Measurements from ENCODE around the gene VWCE. TPM values are rescaled to one million over a fixed set of nuclear protein-coding genes. Genes with fewer than 3 reads are reported as not detected.

VWCE gene
- total RNA-seq (2011; cell fraction: chromatin; rRNA removed; ENCODE audit: low replicate concordance) = 6.5 and 15.9 TPM in 2 replicates
- 6.2 and 7.8 TPM in 2 replicates for total RNA-seq (2011; cell fraction: nucleolus; rRNA removed)
- total RNA-seq (2011; cell fraction: nucleoplasm; rRNA removed) = 7.5 and 7.9 TPM in 2 replicates
- total RNA-seq (2014; rRNA removed) (0.32 and 0.41 TPM in 2 replicates), total RNA-seq (2014; rRNA removed; fragmentation: Illumina TruSeq; extraction: Trizol) (0.26 and 0.36 TPM in 2 replicates), total RNA-seq (2015; rRNA removed; fragmentation: Illumina TruSeq; extraction: Trizol) (0.38 and 0.65 TPM in 2 replicates), total RNA-seq (2021) (0.74 and 1.1 TPM in 2 replicates), polyA plus RNA-seq (2011; rRNA removed) (0.60 and 0.89 TPM in 2 replicates), polyA plus RNA-seq (2014; fragmentation: Illumina TruSeq; extraction: Trizol) (0.48 and 0.67 TPM in 2 replicates), polyA plus RNA-seq (2014; fragmentation: Nextera tagmentation; extraction: Ambion mirVana) (under 1 TPM in 1 of 2 experiments, not detected in 1; 0.06 TPM), polyA plus RNA-seq (2014; rRNA removed) (0.86 and 1.6 TPM in 2 replicates), polyA minus RNA-seq (2011; rRNA and poly(A)+ RNA removed) (0.46 and 0.57 TPM in 2 replicates), Bru-seq, nascent RNA (percentile 42 among the genes with signal in this experiment), BruChase-seq, experiment 1, labeled RNA remaining after a 2-hour chase (percentile 46 among the genes with signal in this experiment), BruChase-seq, experiment 2, labeled RNA remaining after a 6-hour chase (percentile 49 among the genes with signal in this experiment)
- 0.73 and 1.1 TPM in 2 replicates for polyA plus RNA-seq (2011; cell fraction: cytosol; rRNA removed)
- 3.0 and 3.8 TPM in 2 replicates for polyA plus RNA-seq (2011; cell fraction: nucleus; rRNA removed)
- polyA plus RNA-seq (2012) = 0.82 and 1.8 TPM in 2 replicates
- not detected in 2 replicates for polyA minus RNA-seq (2011; cell fraction: cytosol; rRNA and poly(A)+ RNA removed)
- polyA minus RNA-seq (2011; cell fraction: nucleus; rRNA and poly(A)+ RNA removed) = 1.2 and 2.2 TPM in 2 replicates
- long read RNA-seq, experiment 1, partial matches to known transcripts = 0 of 1 reads
- long read RNA-seq, experiment 1, other reads (novel, unspliced or antisense) = 1 of 1 reads
- long read RNA-seq, experiment 2, partial matches to known transcripts = 1 of 2 reads
- long read RNA-seq, experiment 2, other reads (novel, unspliced or antisense) = 0 of 2 reads
- long read RNA-seq, experiment 3 = 0 reads

- Histone ChIP-seq H3K27ac (ENCODE audit: extremely low read depth, low read depth, low read length) (no peak within 1 kb of the TSS), H4K20me1 (replicated peaks; ENCODE audit: control insufficient read depth, insufficient read depth, low read length) (no peaks in the 10 kb centered on the region), H3K79me2 (ENCODE audit: control insufficient read depth, insufficient read depth, low read length) (no peaks in the 10 kb centered on the region), H3K9me1 (ENCODE audit: control insufficient read depth, insufficient read depth, low read length) (no peaks in the 10 kb centered on the region), H3K36me3 (ENCODE audit: control insufficient read depth, insufficient read depth, low read length) (peaks cover 31% of the 10 kb centered on the region), H2AFZ (ENCODE audit: low read depth, low read length) (no peak within 1 kb of the TSS), H3K27me3 (ENCODE audit: control insufficient read depth in 2 of 2, insufficient read depth in 2 of 2, low read length in 2 of 2) (no peaks in the 10 kb centered on the region), H3K4me2 (ENCODE audit: insufficient read depth, low read length) (no peak within 1 kb of the TSS), H3K4me3 (no peak within 1 kb of the TSS), H3K4me1 (replicated peaks in 1 of 2; ENCODE audit: control insufficient read depth in 2 of 2, insufficient read depth in 2 of 2, low read length in 2 of 2) (peaks cover 4 to 36% of the 10 kb centered on the region in 2 experiments; a peak in 4 of 5 replicates), H3K9ac (ENCODE audit: insufficient read depth in 1 of 2, low read depth in 2 of 2, low read length in 2 of 2) (peak within 1 kb of the TSS in 1 of 2 experiments; percentile 15; a peak in 1 of 4 replicates), H3K9me3 (replicated peaks; ENCODE audit: control insufficient read depth, insufficient read depth, low read depth, low read length) (0 out of 2 replicates have a peak, but pooled peaks cover 1% of the 10 kb centered on the region)
- intact Hi-C loops (cut with micrococcal nuclease) (no loop called here), in situ Hi-C loops (cut with MboI) (no loop called here)
- FAIRE-seq (no peak), DNase-seq (ENCODE audit: extremely low read depth in 1 of 4, low spot score in 3 of 4) (no peak), ATAC-seq (no peak)
- no peak for TF ChIP-seq L3MBTL2 (IDR thresholded peaks at IDR 0.05)
- peak; percentile 18 for TF ChIP-seq RBM22 (IDR thresholded peaks at IDR 0.05; ENCODE audit: low read depth, low read length, poor library complexity, severe bottlenecking)
- TF ChIP-seq POU5F1 (IDR thresholded peaks at IDR 0.05; ENCODE audit: borderline replicate concordance, low read depth, low read length, partially characterized antibody) = no peak
- peak; percentile 87 for TF ChIP-seq ZBTB33 (CRISPR knock-in tag; IDR thresholded peaks at IDR 0.05)
- TF ChIP-seq POLR2G (IDR thresholded peaks at IDR 0.05; ENCODE audit: low read depth, low read length) = peak; percentile 39; the same call in 1 of the 2 replicates
- TF ChIP-seq KLF6 (CRISPR knock-in tag; IDR thresholded peaks at IDR 0.05; ENCODE audit: borderline replicate concordance) = no peak
- TF ChIP-seq RAD21 (CRISPR knock-in tag; conservative IDR thresholded peaks at IDR 0.05 in 1 of 2, IDR thresholded peaks at IDR 0.05 in 1 of 2) = no peak
- BruUV-seq (replicated peaks) = no TSS peak
- ChIA-PET POLR2A (no interaction called here), CTCF (ENCODE audit: low intra/inter-chr PET ratio) (no interaction called here)
- 94% methylated on average over 33 of the region's 97 CpGs for WGBS (ENCODE audit: insufficient coverage, low coverage, missing lambda C conversion rate)
Measured at GRCh38 chr11:61294717-61295595, at the start of gene VWCE. Gene VWCE, minus strand, starts transcription at chr11:61295316. Its CDS starts 279 bp downstream, at chr11:61295037.
